Activated CD4-positive, alpha-beta T cell treated with anti-CD3 and anti-CD28 coated beads, Interleukin-2, amount 50 U/mL, for 1 hour (primary cell): ENCODE data around the gene IRX5.

Experiments used
- DNase-seq: peaks from one replicate; pipeline ENCODE4 v3.0.0-alpha.2; 2020

IRX5 gene

GRCh38 chr16:54953461-54953860 lies 22.8 kb downstream of the IRX5 start:
- no peak for DNase-seq

GRCh38 chr16:54954220-54954619 lies 23.6 kb downstream of the IRX5 start:
- DNase-seq, result no peak

GRCh38 chr16:54955757-54956156 lies 25.1 kb downstream of the IRX5 start:
- no peak for DNase-seq

- DNase-seq, result no peak
Measured at GRCh38 chr16:54957403-54958166, 26.9 kb downstream of the IRX5 start.

- no peak for DNase-seq
Measured at GRCh38 chr16:54962045-54962444, 31.4 kb downstream of the IRX5 start.

GRCh38 chr16:54964239-54964638 lies 33.6 kb downstream of the IRX5 start:
- DNase-seq, result no peak

GRCh38 chr16:54965464-54965863 lies 34.8 kb downstream of the IRX5 start:
- no peak for DNase-seq

- DNase-seq, result no peak
Measured at GRCh38 chr16:54968011-54968410, 37.3 kb downstream of the IRX5 start.

GRCh38 chr16:54968784-54969183 lies 38.1 kb downstream of the IRX5 start:
- no peak for DNase-seq

GRCh38 chr16:54970016-54970415 lies 39.4 kb downstream of the IRX5 start:
- DNase-seq, result no peak

GRCh38 chr16:54974367-54974766 lies 43.7 kb downstream of the IRX5 start:
- no peak for DNase-seq

GRCh38 chr16:54976651-54977200 lies 46.1 kb downstream of the IRX5 start:
- no peak for DNase-seq

- no peak for DNase-seq
Measured at GRCh38 chr16:54977211-54977610, 46.5 kb downstream of the IRX5 start.

- DNase-seq, result no peak
Measured at GRCh38 chr16:54980821-54981220, 50.2 kb downstream of the IRX5 start.
